Spleen (tissue), 7 donors: ENCODE results near the gene CA12.

ENCODE experiments used
- CTCF ChIP-seq, 11 experiments: fragments of 200-600 bp in 7 of 11; fragments of 450-650 bp in 4 of 11; sonication (generic) in 4 of 11; IDR thresholded peaks in 8 of 11; conservative IDR thresholded peaks in 3 of 11; 1 replicate in 7 of 11; 2 replicates in 4 of 11; pipeline versions ENCODE4 v1.4.0 to v1.8.0; 2016 to 2021; ENCODE audit warnings: antibody characterized with exemption in 11 of 11, inconsistent platforms in 4 of 11, mild to moderate bottlenecking in 1 of 11
- POLR2A ChIP-seq, 3 donors: fragments of 450-650 bp; IDR thresholded peaks; one replicate each; pipeline ENCODE4 v1.5.1; 2017; ENCODE audit warnings: antibody characterized with exemption in 3 of 3, mild to moderate bottlenecking in 1 of 3
- POLR2AphosphoS5 ChIP-seq, 3 donors: sonication (generic); formaldehyde crosslinking; IDR thresholded peaks; one replicate each; pipeline ENCODE4 v1.5.1; 2017; ENCODE audit warnings: antibody characterized with exemption in 3 of 3
- donor health status: DM: no; HTN: no; CAD: no; lungs with moderate emphysema.
- donor health status: DM: no; HTN: no; CAD: no.
- donor health status: DM: no; HTN: no; CAD: no.

- TF ChIP-seq CTCF (IDR thresholded peaks at IDR 0.05 in 8 of 11, conservative IDR thresholded peaks at IDR 0.05 in 3 of 11) = no peak
- TF ChIP-seq POLR2A (IDR thresholded peaks at IDR 0.05) = no peak
- no peak for TF ChIP-seq POLR2AphosphoS5 (IDR thresholded peaks at IDR 0.05)
Observed at GRCh38 chr15:63396152-63396928, 14.7 kb upstream of the CA12 start.
